Left renal cortex interstitium (tissue), 4 donors: ENCODE results near the gene CASP10. TPM values are rescaled to one million over a fixed set of nuclear protein-coding genes. Genes with fewer than 3 reads are reported as not detected.
"Not testable (repeated sequence)": the region's sequence is repeated elsewhere in the genome, so short reads cannot be mapped to it uniquely, and the experiment has no call there.

Source experiments
- DNase-seq, 4 donors: peaks; one replicate each; pipeline ENCODE4 v3.0.0-alpha.2; 2013; ENCODE audit warnings: low read depth in 4 of 4, low spot score in 2 of 4, missing footprints in 1 of 4
- polyA plus RNA-seq, 4 donors: library from polyadenylated mRNA; unstranded; fragments of 120-200 nt; gene quantifications; one replicate each; pipeline ENCODE4 v1.2.1, GENCODE V29; 2013; ENCODE audit not compliant: insufficient read length in 4 of 4

The CASP10 gene
- polyA plus RNA-seq, 4 donors: 6.9 to 11.7 (median 8.8) TPM

GRCh38 chr2:201231781-201232466, 49.0 kb downstream of the CASP10 start:
- peak; percentile 64 to 86 (median 70) for DNase-seq

GRCh38 chr2:201232467-201232815, 49.5 kb downstream of the CASP10 start:
- DNase-seq: no peak

GRCh38 chr2:201233192-201233811, 50.4 kb downstream of the CASP10 start:
- DNase-seq: no peak

GRCh38 chr2:201233812-201234662, 51.1 kb downstream of the CASP10 start:
- DNase-seq: no peak

GRCh38 chr2:201234663-201235135, 51.8 kb downstream of the CASP10 start:
- no peak for DNase-seq

GRCh38 chr2:201235860-201236811, 53.2 kb downstream of the CASP10 start:
- DNase-seq: peak in 3 of 4 donors; percentile 41 to 63 (median 55)

GRCh38 chr2:201237486-201238123, 54.7 kb downstream of the CASP10 start:
- no peak for DNase-seq

- DNase-seq: not testable (repeated sequence)
Measured at GRCh38 chr2:201239167-201239935, 56.4 kb downstream of the CASP10 start.

- no peak for DNase-seq
Measured at GRCh38 chr2:201242571-201243277, 59.8 kb downstream of the CASP10 start.

GRCh38 chr2:201244829-201245228, 61.9 kb downstream of the CASP10 start:
- DNase-seq: no peak

- DNase-seq: no peak
Measured at GRCh38 chr2:201246280-201246679, 63.3 kb downstream of the CASP10 start.

GRCh38 chr2:201248288-201248844, 65.4 kb downstream of the CASP10 start:
- no peak for DNase-seq

GRCh38 chr2:201249889-201250288, 66.9 kb downstream of the CASP10 start:
- DNase-seq: no peak

- DNase-seq: no peak
Measured at GRCh38 chr2:201250741-201251140, 67.8 kb downstream of the CASP10 start.

- no peak for DNase-seq
Measured at GRCh38 chr2:201254081-201254730, 71.3 kb downstream of the CASP10 start.

GRCh38 chr2:201255408-201256033, 72.6 kb downstream of the CASP10 start:
- no peak for DNase-seq

- DNase-seq: no peak
Measured at GRCh38 chr2:201256082-201256481, 73.1 kb downstream of the CASP10 start.
